ENCODE results near the gene ADGRB2.

Gene ADGRB2

GRCh38 chr1:31747304-31747703 is 16.8 kb downstream of the ADGRB2 start:
- no peak for DNase-seq (ENCODE audit: low read depth)

- DNase-seq (ENCODE audit: low read depth): no peak
These were observed 17.5 kb downstream of the ADGRB2 start for GRCh38 chr1:31746687-31747086.

- no peak for DNase-seq (ENCODE audit: low read depth)
These were observed 18.0 kb downstream of the ADGRB2 start for GRCh38 chr1:31745946-31746670.

- no peak for DNase-seq (ENCODE audit: low read depth)
These were observed 18.8 kb downstream of the ADGRB2 start for GRCh38 chr1:31745096-31745945.

- no peak for DNase-seq (ENCODE audit: low read depth)
These were observed 19.8 kb downstream of the ADGRB2 start for GRCh38 chr1:31744165-31744888.

GRCh38 chr1:31742462-31743212 is 21.5 kb downstream of the ADGRB2 start:
- DNase-seq (ENCODE audit: low read depth): no peak

- no peak for DNase-seq (ENCODE audit: low read depth)
These were observed 24.8 kb downstream of the ADGRB2 start for GRCh38 chr1:31739346-31739745.

GRCh38 chr1:31736675-31737074 is 27.5 kb downstream of the ADGRB2 start:
- DNase-seq (ENCODE audit: low read depth): no peak

- no peak for DNase-seq (ENCODE audit: low read depth)
These were observed 28.6 kb downstream of the ADGRB2 start for GRCh38 chr1:31735571-31735970.

- no peak for DNase-seq (ENCODE audit: low read depth)
These were observed 29.5 kb downstream of the ADGRB2 start for GRCh38 chr1:31734582-31735107.

GRCh38 chr1:31733389-31734219 is 30.5 kb downstream of the ADGRB2 start:
- no peak for DNase-seq (ENCODE audit: low read depth)

- no peak for DNase-seq (ENCODE audit: low read depth)
These were observed 31.3 kb downstream of the ADGRB2 start for GRCh38 chr1:31732751-31733289.

- DNase-seq (ENCODE audit: low read depth): no peak
These were observed 31.8 kb downstream of the ADGRB2 start for GRCh38 chr1:31732343-31732742.

- no peak for DNase-seq (ENCODE audit: low read depth)
These were observed 33.0 kb downstream of the ADGRB2 start for GRCh38 chr1:31731049-31731565.

- DNase-seq (ENCODE audit: low read depth): no peak
These were observed 33.6 kb downstream of the ADGRB2 start for GRCh38 chr1:31730336-31731048.

- no peak for DNase-seq (ENCODE audit: low read depth)
These were observed 36.3 kb downstream of the ADGRB2 start for GRCh38 chr1:31727849-31728248.

GRCh38 chr1:31727195-31727594 is 36.9 kb downstream of the ADGRB2 start:
- no peak for DNase-seq (ENCODE audit: low read depth)

- no peak for DNase-seq (ENCODE audit: low read depth)
These were observed 37.4 kb downstream of the ADGRB2 start for GRCh38 chr1:31726715-31727114.

GRCh38 chr1:31725777-31726535 is 38.2 kb downstream of the ADGRB2 start:
- no peak for DNase-seq (ENCODE audit: low read depth)
